Esophagus squamous epithelium (tissue), 4 donors: ENCODE results near the gene TMCO4.

Experiments
- CTCF ChIP-seq, 6 experiments: fragments of 450-650 bp in 4 of 6; fragments of 200-600 bp in 2 of 6; sonication (generic) in 2 of 6; IDR thresholded peaks; one replicate each; pipeline ENCODE4 v1.5.1; 2016 to 2019; ENCODE audit warnings: antibody characterized with exemption in 6 of 6, mild to moderate bottlenecking in 4 of 6, moderate library complexity in 4 of 6
- POLR2A ChIP-seq, 4 donors: fragments of 450-650 bp; IDR thresholded peaks; one replicate each; pipeline ENCODE4 v1.6.1; 2017; ENCODE audit warnings: antibody characterized with exemption in 4 of 4, mild to moderate bottlenecking in 4 of 4, moderate library complexity in 3 of 4

- TF ChIP-seq CTCF (IDR thresholded peaks at IDR 0.05) (no peak), POLR2A (IDR thresholded peaks at IDR 0.05) (no peak)
Observed at GRCh38 chr1:19688041-19688842, 111.5 kb downstream of the TMCO4 start.
